ENCODE data around the gene CPA2.
"Not testable (repeated sequence)": the region's sequence is repeated elsewhere in the genome, so short reads cannot be mapped to it uniquely, and the experiment has no call there.

DNA sequence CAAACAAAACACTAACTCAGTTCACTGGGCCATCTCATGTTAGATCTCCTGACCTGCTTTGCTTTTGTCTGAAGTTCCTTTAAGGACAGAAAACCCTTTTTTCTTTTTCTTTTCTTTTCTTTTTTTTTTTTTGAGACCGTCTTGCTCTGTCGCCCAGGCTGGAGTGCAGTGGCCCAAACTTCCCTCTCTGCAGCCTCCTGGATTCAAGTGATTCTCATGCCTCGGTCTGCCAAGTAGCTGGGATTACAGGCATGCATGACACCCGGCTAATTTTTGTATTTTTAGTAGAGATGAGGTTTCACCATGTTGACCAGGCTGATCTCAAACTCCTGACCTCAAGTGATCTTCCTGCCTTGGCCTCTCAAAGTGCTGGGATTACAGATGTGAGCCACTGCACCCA lies 30.3 kb upstream of the CPA2 start:
- TF ChIP-seq, protein P1, sequence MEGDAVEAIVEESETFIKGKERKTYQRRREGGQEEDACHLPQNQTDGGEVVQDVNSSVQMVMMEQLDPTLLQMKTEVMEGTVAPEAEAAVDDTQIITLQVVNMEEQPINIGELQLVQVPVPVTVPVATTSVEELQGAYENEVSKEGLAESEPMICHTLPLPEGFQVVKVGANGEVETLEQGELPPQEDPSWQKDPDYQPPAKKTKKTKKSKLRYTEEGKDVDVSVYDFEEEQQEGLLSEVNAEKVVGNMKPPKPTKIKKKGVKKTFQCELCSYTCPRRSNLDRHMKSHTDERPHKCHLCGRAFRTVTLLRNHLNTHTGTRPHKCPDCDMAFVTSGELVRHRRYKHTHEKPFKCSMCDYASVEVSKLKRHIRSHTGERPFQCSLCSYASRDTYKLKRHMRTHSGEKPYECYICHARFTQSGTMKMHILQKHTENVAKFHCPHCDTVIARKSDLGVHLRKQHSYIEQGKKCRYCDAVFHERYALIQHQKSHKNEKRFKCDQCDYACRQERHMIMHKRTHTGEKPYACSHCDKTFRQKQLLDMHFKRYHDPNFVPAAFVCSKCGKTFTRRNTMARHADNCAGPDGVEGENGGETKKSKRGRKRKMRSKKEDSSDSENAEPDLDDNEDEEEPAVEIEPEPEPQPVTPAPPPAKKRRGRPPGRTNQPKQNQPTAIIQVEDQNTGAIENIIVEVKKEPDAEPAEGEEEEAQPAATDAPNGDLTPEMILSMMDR (IDR thresholded peaks at IDR 0.05): not testable (repeated sequence)
- not testable (repeated sequence) for TF ChIP-seq POLR2A, EP300 (IDR thresholded peaks at IDR 0.05)

Measured in tibial nerve (tissue), 4 donors.